HTERT RPE-1 (cell line): Measurements from ENCODE around the gene LSM2.
"Not testable (repeated sequence)": the region's sequence is repeated elsewhere in the genome, so short reads cannot be mapped to it uniquely, and the experiment has no call there.

Experiments used
- in situ Hi-C: fragments of 300-500 bp; cut with MboI; formaldehyde crosslinking; loops from 4 replicates; pipeline ENCODE4 v1.14.3; 2020; ENCODE audit warnings: low sequenced_read_pairs

LSM2 gene

DNA sequence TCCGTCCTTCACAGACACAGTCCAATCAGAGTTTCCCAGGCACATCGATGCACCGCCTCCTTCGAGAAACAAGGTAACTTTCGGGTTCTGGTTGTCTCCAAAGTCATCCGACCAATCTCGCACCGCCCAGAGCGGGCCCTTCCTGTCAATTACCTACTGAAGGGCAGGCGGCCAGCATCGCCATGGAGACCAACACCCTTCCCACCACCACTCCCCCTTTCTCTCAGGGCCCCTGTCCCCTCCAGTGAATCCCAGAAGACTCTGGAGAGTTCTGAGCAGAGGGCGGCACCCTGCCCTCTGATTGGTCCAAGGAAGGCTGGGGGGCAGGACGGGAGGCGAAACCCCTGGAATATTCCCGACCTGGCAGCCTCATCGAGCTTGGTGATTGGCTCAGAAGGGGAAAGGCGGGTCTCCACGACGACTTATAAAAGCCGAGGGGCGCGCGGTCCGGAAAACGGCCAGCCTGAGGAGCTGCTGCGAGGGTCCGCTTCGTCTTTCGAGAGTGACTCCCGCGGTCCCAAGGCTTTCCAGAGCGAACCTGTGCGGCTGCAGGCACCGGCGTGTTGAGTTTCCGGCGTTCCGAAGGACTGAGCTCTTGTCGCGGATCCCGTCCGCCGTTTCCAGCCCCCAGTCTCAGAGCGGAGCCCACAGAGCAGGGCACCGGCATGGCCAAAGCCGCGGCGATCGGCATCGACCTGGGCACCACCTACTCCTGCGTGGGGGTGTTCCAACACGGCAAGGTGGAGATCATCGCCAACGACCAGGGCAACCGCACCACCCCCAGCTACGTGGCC lies 20.7 kb upstream of the LSM2 start, which contains the start of gene HSPA1B:
TSS of gene HSPA1B (plus strand) at position 453 of the 794 bp plus-strand sequence. CDS start at position 666, 213 bp downstream.
- in situ Hi-C loops: no loop called here

DNA sequence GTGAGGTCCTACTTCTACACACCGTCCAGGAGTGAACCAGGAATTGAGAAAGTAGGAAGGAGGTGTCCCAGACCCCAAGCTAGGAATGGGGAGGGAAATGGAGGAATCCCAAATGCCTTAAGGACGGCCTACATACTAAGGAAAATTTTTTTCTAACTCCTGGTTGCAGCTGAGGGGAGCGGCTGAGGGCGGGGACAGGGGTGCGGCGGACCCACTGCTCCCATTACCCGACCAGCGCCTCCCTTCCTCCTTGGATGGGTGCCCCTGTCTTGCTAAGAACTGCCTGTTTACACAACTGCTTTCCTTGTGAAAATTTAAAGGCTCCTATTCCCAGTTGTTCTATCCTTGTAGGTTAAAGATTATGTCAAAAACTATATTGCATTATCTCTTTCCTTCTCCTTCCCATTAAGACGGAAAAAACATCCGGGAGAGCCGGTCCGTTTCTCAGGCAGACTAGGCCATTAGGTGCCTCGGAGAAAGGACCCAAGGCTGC lies 20.1 kb upstream of the LSM2 start:
- in situ Hi-C loops: no loop called here

DNA sequence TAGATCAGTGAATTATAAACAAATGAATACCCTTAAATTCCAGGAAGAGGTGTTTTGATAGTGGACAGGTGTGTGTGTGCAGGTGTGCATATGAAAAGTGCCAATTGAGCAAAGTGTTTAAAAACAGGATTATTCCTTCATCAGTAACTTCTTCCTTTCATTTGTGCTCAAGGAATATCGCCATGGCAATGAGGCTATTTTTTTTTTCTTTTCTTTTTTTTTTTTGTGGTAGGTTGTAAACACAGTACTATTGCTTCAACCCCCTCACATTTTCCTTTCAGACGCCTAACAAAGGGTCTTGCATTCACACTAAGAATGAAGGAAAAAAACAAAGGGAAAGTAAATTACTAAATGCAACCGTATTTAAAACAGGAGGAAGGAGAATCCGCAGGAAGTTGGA lies 18.8 kb upstream of the LSM2 start:
- in situ Hi-C loops: no loop called here

DNA sequence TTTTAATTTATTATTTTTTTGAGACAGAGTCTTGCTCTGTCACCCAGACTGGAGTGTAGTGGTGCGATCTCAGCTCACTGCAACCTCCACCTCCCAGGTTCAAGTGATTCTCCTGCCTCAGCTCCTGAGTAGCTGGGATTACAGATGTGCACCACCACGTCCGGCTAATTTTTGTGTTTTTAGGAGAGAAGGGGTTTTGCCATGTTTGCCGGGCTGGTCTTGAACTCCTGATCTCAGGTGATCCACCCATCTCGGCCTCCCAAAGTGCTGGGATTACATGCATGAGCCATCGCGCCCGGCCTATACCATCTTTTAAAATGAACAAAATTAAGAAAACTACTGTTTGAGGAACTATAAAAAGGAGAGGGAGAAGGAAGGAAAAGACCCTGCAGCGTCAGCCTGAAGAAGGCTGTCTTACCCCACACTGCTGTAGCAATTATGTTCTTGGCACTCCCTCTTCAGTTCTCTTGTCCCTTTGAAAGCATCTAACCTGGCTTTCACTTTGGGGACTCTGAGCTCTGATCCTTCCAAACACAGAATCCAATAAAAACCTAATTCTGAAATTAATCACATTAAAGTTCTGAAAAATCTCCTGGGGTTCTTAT lies 16.9 kb upstream of the LSM2 start:
- in situ Hi-C loops: not testable (repeated sequence)

DNA sequence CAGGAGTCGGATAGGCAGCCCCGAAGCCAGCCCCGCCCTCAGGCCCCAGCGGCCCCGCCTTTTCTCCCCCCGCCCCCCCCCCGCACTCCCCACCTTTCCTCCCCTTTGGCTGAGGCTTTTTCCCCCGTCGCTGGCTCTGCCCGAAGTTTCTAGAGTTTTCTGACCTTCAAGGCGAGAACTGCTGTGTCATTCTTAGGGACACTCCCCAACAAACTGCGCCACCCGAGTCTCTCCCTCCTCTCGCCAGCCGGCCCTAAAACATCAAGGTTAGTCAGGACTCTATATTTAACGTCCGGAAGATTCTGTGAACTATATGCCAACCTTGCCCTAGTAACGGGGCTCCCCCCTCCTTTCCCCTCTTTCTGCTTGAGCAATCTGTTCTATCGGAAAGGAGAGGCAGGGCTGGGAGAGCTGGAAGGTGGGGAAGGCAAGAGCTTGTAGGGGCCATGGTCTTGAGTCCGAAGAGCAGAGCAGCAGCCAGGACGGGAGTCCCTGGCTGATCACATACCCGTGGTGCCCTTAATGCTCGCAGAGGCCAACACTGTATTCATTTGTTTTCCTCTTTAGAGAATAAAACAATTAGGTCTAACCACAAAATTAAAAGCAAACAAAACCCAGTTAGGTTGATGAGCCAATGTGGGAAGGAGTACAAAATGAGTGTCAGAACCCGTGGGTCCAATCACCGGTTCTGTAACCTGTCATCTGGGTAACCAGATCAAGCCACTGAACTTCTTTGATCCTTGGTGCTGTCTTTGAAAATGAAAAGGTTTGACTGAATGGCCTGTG lies 15.5 kb upstream of the LSM2 start:
- in situ Hi-C loops: no loop called here

DNA sequence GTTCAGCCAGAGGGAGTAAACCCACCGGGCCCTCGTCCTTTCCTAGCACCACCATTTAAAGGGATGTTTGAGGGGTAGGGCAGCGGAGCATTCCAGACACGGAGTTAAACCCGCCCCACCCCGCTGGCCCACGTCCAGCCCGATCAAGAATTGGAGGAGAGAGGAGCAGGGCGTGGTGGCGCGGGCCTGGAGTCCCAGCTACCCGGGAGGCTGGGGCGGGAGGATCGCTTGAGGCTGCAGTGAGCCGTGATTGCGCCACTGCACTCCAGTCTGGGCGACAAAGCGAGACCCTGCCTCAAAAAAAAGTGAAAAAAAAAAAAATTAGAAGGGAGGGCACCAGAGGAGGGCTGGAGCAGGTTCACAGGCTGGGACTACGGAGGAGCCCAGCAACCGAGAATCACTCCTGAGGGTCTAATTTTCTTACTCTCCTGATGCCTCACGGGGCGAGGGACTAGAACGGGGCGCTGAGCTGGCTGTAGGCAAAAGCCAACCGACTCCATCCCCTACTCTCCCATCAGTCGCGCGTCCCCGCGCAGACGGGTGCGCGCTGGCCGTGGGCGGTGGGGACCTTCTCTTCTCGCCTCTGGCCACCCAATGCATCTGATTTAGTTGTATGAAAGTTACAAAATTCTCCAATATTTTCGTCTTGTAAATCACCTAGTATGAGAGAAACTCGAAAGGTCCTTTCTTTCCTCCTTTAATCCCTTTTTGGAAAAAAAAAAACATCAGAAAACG lies 14.7 kb upstream of the LSM2 start:
- in situ Hi-C loops: no loop called here

DNA sequence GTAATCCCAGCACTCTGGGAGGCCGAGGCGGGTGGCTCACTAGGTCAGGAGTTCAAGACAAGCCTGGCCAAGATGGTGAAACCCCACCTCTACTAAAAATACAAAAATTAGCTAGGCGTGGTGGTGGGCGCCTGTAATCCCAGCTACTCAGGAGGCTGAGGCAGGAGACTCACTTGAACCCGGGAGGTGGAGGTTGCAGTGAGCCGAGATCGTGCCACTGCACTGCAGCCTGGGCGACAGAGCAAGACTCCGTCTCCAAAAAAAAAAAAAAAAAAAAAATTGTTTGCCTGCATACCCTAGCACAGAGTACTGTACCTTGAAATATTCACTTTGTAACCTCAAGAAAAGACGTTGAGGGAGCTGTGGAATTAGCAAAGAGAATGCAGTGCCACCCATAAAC lies 13.6 kb upstream of the LSM2 start:
- in situ Hi-C loops: not testable (repeated sequence)

DNA sequence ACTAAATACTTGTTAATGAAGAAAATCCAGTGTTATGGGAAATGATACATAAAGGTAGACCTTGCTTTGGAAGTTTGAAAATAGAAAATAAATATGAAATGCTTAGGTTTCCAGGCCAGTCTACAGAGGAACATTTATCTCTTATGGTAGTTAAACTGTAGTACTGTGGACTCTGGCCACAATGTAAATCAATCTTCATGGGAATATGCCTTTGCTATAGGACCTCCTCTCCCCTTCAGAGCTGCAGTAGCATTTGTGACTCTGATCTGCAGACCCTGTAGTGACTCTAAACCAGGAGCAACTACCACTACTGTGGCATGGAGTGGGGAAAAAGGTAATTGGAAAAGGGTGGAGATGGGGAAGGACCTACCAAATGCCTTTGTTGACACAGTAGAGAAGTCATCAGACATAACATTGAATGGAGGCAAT lies 13.1 kb upstream of the LSM2 start:
- in situ Hi-C loops: no loop called here

DNA sequence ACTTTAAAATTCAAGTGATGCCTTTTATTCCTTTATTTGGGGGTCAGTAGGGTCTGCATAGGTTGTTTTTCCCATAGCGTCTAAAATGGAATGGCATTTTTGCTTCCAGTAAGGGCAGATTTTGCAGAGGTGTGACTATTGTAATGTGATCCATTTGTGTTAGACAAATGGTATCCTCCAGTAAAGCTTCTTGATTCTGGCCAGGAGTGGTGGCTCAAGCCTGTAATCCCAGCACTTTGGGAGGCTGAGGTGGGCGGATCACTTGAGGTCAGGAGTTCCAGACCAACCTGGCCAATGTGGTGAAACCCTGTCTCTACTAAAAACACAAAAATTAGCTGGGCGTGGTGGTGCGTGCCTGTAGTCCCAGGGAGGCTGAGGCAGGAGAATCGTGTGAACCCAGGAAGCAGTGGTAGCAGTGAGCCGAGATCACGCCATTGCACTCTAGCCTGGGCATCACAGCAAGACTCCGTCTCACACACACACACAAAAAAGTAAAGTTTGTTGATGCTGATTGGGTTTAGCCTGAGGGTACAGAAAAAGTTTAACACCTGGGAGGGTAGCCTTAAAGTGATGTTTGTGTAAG lies 11.3 kb upstream of the LSM2 start:
- in situ Hi-C loops: not testable (repeated sequence)

DNA sequence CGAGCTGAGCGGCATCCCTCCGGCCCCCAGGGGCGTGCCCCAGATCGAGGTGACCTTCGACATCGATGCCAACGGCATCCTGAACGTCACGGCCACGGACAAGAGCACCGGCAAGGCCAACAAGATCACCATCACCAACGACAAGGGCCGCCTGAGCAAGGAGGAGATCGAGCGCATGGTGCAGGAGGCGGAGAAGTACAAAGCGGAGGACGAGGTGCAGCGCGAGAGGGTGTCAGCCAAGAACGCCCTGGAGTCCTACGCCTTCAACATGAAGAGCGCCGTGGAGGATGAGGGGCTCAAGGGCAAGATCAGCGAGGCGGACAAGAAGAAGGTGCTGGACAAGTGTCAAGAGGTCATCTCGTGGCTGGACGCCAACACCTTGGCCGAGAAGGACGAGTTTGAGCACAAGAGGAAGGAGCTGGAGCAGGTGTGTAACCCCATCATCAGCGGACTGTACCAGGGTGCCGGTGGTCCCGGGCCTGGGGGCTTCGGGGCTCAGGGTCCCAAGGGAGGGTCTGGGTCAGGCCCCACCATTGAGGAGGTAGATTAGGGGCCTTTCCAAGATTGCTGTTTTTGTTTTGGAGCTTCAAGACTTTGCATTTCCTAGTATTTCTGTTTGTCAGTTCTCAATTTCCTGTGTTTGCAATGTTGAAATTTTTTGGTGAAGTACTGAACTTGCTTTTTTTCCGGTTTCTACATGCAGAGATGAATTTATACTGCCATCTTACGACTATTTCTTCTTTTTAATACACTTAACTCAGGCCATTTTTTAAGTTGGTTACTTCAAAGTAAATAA lies 10.6 kb upstream of the LSM2 start:
- in situ Hi-C loops: not testable (repeated sequence)

DNA sequence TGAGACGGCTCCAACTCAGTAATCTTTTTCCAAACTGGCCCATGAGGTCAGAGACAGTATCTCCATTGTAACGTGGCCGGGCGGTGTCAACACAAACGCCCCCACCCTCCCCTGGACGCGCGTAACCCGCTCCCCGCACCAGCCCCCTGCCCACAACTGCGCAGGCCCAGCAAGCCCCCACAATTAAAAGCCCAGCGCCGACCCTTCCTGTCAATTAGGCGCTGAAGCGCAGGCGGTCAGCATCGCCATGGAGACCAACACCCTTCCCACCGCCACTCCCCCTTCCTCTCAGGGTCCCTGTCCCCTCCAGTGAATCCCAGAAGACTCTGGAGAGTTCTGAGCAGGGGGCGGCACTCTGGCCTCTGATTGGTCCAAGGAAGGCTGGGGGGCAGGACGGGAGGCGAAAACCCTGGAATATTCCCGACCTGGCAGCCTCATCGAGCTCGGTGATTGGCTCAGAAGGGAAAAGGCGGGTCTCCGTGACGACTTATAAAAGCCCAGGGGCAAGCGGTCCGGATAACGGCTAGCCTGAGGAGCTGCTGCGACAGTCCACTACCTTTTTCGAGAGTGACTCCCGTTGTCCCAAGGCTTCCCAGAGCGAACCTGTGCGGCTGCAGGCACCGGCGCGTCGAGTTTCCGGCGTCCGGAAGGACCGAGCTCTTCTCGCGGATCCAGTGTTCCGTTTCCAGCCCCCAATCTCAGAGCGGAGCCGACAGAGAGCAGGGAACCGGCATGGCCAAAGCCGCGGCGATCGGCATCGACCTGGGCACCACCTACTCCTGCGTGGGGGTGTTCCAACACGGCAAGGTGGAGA lies 8.5 kb upstream of the LSM2 start, which contains the start of the genes HSPA1A and HSPA1L:
TSS of gene HSPA1A (plus strand) at position 519 of the 814 bp plus-strand sequence. CDS start at position 733, 214 bp downstream.
TSS of gene HSPA1L (minus strand) at position 259 of the 814 bp plus-strand sequence. CDS start 3,311 bp downstream, outside the sequence.
- in situ Hi-C loops: no loop called here

DNA sequence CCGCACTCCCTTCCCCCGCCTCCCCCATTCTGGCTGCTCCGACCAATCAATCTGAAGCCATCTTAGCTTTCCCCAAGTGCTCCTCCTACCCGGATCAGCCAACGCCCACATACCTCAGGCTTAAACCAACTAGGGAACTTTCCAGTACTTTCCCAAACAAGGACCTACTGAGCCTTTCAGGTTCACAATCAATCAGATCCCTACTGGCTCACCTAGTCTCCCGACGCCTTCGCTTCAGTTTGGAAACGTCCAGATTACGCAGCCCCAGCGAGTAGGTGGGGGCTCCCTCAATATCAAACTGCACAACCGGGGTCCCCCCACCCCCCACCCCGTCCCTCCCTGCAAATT lies 7.9 kb upstream of the LSM2 start:
- in situ Hi-C loops: no loop called here

DNA sequence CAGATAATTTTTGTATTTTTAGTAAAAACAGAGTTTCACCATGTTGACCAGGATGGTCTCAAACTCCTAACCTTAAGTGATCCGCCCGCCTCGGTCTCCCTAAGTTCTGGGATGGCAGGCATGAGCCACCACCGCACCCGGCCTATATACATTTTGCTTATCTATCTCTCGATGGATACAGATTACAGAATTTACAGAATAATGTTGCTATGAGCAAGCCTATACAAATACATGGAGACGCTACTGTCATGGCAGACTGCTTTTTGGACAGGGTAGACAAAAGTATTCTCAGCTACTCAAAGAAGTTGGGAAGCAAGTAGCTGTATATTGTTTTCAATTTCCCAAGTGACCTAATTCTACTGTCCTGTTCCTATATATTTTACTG lies 6.7 kb upstream of the LSM2 start:
- in situ Hi-C loops: no loop called here

DNA sequence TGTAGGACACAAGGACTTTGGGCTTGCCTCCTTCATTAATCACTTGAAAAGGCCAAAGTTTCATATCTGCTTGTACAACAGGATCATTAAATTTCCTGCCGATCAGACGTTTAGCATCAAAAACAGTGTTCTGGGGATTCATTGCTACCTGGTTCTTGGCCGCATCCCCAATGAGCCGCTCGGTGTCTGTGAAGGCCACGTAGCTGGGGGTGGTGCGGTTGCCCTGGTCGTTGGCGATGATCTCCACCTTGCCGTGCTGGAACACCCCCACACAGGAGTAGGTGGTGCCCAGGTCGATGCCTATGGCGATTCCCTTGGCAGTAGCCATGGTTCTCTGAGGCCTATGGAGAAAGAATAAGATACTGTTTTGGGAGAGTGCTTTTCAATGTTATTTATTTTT lies 4.9 kb upstream of the LSM2 start:
- in situ Hi-C loops: no loop called here

DNA sequence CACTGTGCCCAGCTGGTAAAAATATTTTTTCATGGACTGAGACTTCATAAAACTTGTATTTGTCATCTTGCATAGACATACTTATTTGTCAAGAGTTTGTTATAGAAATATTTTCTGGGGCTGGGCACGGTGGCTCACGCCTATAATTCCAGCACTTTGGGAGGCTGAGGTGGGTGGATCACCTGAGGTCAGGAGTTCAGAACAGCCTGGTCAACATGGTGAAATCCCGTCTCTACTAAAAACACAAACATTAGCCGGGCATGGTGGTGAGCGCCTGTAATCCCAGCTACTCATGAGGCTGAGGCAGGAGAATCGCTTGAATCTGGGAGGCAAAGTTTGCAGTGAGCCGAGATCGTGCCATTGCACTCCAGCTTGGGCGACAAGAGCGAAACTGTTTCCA lies 1.8 kb upstream of the LSM2 start:
- in situ Hi-C loops: not testable (repeated sequence)

DNA sequence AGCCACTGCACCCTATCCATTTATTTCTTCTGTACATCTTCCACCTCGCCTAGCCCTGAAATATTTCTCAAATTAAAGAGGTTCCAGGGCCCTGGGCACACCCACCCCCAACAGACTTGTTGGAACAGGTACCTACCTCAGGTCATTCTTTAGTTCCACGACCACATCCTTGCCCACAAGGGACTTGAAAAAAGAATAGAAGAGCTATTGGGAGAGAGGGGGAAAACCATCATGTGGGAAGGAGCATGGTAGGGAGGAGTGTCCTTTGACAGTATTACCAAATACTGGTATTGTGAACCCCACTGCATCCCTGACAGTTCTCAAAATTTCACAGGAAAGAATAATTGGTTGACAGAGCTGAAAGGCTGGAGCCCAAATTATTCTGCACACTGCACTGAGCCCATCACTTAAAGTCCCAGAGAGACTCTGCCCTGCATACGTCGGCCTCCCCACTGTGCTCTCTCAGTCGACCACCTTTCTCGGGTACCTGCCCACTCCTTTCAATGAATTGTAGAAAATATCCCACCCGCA lies 762 bp downstream of the LSM2 start:
- in situ Hi-C loops: no loop called here

DNA sequence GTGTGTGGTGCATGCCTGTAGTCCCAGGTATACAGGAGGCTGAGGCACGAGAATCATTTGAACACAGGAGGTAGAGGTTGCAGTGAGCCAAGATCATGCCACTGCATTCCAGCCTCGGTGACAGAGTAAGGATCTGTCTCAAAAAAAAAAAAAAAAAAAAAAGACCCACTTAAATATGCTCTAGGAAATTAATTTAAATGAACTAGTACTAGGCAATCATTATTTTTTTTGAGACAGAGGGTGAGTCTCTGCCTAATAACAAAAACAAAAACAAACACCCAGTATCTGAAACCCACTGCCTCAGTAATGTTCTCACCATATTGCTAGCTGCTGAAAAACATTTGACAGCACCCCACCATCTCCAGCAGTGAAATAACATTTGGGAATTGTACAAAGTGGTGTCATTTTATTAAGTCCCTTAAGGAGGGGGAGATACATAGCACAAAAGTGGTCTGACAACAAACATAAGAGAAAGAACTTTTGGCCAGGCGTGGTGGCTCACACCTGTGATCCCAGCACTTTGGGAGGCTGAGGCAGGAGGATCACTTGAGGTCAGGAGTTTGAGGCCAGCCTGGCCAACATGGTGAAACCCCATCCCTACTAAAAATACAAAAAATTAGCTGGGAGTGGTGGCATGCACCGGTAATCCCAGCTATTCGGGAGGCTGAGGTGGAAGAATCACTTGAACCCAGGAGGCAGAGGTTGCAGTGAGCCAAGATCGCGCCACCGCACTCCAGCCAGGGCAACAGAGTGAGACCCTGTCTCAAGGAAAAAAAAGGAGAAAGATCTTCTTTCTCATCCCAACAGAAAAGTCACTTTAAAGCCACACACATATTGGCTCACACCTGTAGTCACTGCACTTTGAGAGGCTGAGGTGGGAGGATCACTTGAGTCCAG lies 5.5 kb downstream of the LSM2 start:
- in situ Hi-C loops: not testable (repeated sequence)
